PC-9 (cell line): Measurements from ENCODE around the gene TDRD7. TPM values are rescaled to one million over a fixed set of nuclear protein-coding genes. Genes with fewer than 3 reads are reported as not detected.

ENCODE experiments used
- BruUV-seq: library from RNA; stranded (reverse); fragments of 400-500 nt; replicated peaks from 2 replicates; lab custom pipeline; 2021; lab: Mats Ljungman, UMichigan
- CTCF ChIA-PET: fragments of 300-600 bp; sonication (Branson Sonifier 250); formaldehyde crosslinking; loops from one replicate; lab custom pipeline; 2022; ENCODE audit warnings: antibody characterized with exemption; lab: Charles Lee
- POLR2A ChIA-PET: fragments of 300-600 bp; sonication (Branson Sonifier 250); formaldehyde crosslinking; loops from one replicate; lab custom pipeline; 2022; ENCODE audit warnings: antibody characterized with exemption; ENCODE audit not compliant: unreplicated experiment; lab: Charles Lee
- DNase-seq, 2 experiments: peaks; one replicate each; pipeline versions ENCODE4 v3.0.0 to v3.0.0-alpha.2; 2015 to 2022; ENCODE audit warnings: mixed read lengths in 1 of 2
- H2AFZ ChIP-seq: fragments of 200-600 bp; sonication (generic); 2 replicates; pipeline ENCODE4 v1.8.1; 2017; ENCODE audit warnings: antibody characterized with exemption
- H3F3A ChIP-seq: fragments of 200-600 bp; sonication (generic); 2 replicates; pipeline ENCODE4 v1.8.1; 2017; ENCODE audit warnings: antibody characterized with exemption, mild to moderate bottlenecking, low read depth; ENCODE audit not compliant: insufficient read depth
- H3K27ac ChIP-seq: fragments of 200-600 bp; sonication (generic); 2 replicates; pipeline ENCODE4 v1.6.1; 2016; ENCODE audit warnings: mixed run types
- H3K27me3 ChIP-seq: fragments of 200-600 bp; sonication (generic); 2 replicates; pipeline ENCODE4 v1.6.1; 2016; ENCODE audit warnings: low read depth, mixed run types; ENCODE audit not compliant: insufficient read depth
- H3K36me3 ChIP-seq: fragments of 200-600 bp; sonication (generic); 2 replicates; pipeline ENCODE4 v1.6.1; 2016; ENCODE audit warnings: low read depth, mixed run types
- H3K4me1 ChIP-seq: fragments of 200-600 bp; sonication (generic); replicated peaks from 2 replicates; pipeline ENCODE4 v1.6.1; 2016; ENCODE audit warnings: mixed run types; ENCODE audit not compliant: insufficient read depth
- H3K4me2 ChIP-seq: fragments of 200-600 bp; sonication (generic); 2 replicates; pipeline ENCODE4 v1.6.1; 2017; ENCODE audit warnings: mixed run types
- H3K4me3 ChIP-seq: fragments of 200-600 bp; sonication (generic); 2 replicates; pipeline ENCODE4 v1.6.1; 2016; ENCODE audit warnings: mixed run types
- H3K79me2 ChIP-seq: fragments of 200-600 bp; sonication (generic); 2 replicates; pipeline ENCODE4 v1.6.1; 2017; ENCODE audit warnings: low read depth, mixed run types
- H3K9me2 ChIP-seq: fragments of 200-600 bp; sonication (generic); 2 replicates; pipeline ENCODE4 v1.8.1; 2017; ENCODE audit warnings: mild to moderate bottlenecking; ENCODE audit not compliant: insufficient read depth
- H3K9me3 ChIP-seq: fragments of 200-600 bp; sonication (generic); 2 replicates; pipeline ENCODE4 v1.8.1; 2016; ENCODE audit warnings: low read depth; ENCODE audit not compliant: insufficient read depth
- H4K20me1 ChIP-seq: fragments of 200-600 bp; sonication (generic); 2 replicates; pipeline ENCODE4 v1.8.1; 2017; ENCODE audit not compliant: insufficient read depth
- CTCF ChIP-seq: fragments of 200-600 bp; sonication (generic); conservative IDR thresholded peaks from 2 replicates; pipeline ENCODE4 v1.6.1; 2017; ENCODE audit warnings: mixed run types, antibody characterized with exemption, mild to moderate bottlenecking, moderate library complexity
- EZH2 ChIP-seq: fragments of 200-600 bp; sonication (generic); IDR thresholded peaks from 2 replicates; pipeline ENCODE4 v1.8.0; 2017; ENCODE audit warnings: antibody characterized with exemption, low read depth
- intact Hi-C: fragments of 100-400 bp; cut with micrococcal nuclease; formaldehyde crosslinking; loops from one replicate; pipeline ENCODE4 v1.10.0; 2022; ENCODE audit not compliant: unreplicated experiment
- total RNA-seq: library from RNA; stranded (reverse); gene quantifications from 2 replicates; pipeline ENCODE4 v1.2.3, GENCODE V29; 2021

Gene TDRD7
- total RNA-seq, 1 experiment from 2014 or later: 14.2 TPM

DNA sequence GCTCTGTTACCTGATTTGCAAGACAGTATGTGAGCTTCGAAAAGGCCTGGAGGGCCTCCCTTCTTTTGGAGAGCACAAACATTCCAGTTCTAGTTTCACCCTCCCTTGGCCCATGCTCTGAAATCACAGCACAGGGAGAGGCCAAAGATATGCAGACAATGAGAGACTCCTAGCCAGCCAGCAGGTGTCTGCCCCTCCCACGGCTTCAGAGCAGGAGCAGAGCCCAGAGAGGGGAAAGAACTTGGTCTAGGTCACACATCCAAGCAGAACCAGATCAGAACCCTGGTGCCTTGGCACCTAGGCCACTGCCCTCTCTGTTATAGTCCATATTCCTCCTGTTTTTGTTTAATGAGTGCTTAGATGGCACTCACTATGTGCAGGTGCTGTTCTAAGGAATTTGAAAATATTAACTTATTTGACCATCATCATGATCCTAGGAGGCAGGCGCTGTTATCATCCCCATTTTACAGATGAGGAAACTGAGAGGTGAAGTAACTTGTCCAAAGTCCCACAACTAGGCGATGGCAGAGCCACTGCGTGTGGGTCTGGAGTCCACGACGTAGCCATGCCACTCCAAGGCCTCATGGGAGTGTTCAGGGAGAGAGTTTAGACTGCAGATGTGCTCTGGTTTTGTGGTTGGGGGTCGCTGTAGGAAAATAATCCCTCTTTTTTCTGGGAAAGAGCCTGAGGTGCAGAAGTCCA, 116.8 kb downstream of the TDRD7 start:
- H3K27ac ChIP-seq: peak overlapping the region; percentile 85
- no peaks in the 10 kb centered on the region for H4K20me1 ChIP-seq
- H3K27me3 ChIP-seq: no peaks in the 10 kb centered on the region
- H3K79me2 ChIP-seq: no peaks in the 10 kb centered on the region
- peak; percentile 58 to 71 for DNase-seq
- POLR2A ChIA-PET: interaction anchor here (0.6 to 1.6 kb wide), 3 partner anchors 10 to 447 kb away, joined by 3 to 7 read pairs (median 6); no protein-coding TSS in a partner anchor
- TSS peak; percentile 66 for BruUV-seq
- CTCF ChIA-PET: interaction anchor here (0.6 kb wide), 2 partner anchors 78 to 108 kb away, joined by 3 to 5 read pairs; no protein-coding TSS in a partner anchor
- TF ChIP-seq EZH2 (no peak), CTCF (no peak)
- no peaks in the 10 kb centered on the region for H3K9me2 ChIP-seq
- no peaks in the 10 kb centered on the region for H3K36me3 ChIP-seq
- no peaks in the 10 kb centered on the region for H3K9me3 ChIP-seq
- peak overlapping the region; percentile 45 for H2AFZ ChIP-seq
- no peak overlapping the region for H3K4me3 ChIP-seq
- peaks cover 61% of the 10 kb centered on the region for H3K4me1 ChIP-seq
- H3F3A ChIP-seq: peaks cover 32% of the 10 kb centered on the region
- intact Hi-C loops: loop anchor here (1.0 to 2.0 kb wide), 2 partner anchors 9 to 70 kb away; no protein-coding TSS in a partner anchor
- peak overlapping the region; percentile 50 for H3K4me2 ChIP-seq

DNA sequence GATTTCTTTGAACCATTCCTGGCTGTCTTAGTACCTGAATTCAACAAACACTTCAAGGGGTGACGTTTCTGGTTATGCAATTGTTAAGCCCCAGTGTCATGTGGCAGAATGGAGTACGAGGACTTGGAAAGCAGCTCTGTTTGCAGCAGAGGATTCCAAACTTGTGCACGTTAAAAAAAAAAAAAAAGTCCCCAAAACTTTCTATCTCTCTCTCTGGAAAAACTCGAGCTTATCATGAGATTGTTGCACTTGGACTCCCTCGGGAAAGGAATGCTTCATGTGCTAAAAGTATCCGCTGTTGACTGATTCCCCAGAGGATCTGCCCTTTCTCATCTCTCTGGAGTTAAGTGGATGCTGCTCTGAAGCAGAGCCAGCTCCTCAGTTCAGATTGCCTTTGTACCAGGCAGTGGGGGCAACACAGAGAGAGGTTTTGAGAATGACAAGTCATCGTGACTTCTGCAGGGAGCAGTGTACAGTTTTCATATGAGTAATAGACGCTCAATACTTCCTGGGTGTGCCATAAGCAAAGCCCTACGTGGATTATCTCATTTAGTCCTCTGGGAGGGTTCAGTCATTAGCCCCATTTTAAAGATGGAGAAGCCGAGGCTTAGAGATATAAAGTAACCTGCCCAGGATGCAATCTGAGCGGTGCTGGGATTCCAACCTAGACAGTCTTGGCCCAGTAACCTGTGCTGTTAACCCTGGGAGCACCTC, 117.6 kb downstream of the TDRD7 start:
- Histone ChIP-seq H3F3A (peaks cover 27% of the 10 kb centered on the region), H3K27ac (peak overlapping the region; percentile 85), H3K4me3 (no peak overlapping the region), H3K9me3 (no peaks in the 10 kb centered on the region), H4K20me1 (no peaks in the 10 kb centered on the region), H3K79me2 (no peaks in the 10 kb centered on the region), H3K36me3 (no peaks in the 10 kb centered on the region), H3K4me2 (peak overlapping the region; percentile 50), H3K9me2 (no peaks in the 10 kb centered on the region), H3K4me1 (peaks cover 54% of the 10 kb centered on the region), H3K27me3 (no peaks in the 10 kb centered on the region), H2AFZ (no peak overlapping the region)
- DNase-seq: peak; percentile 47 to 73
- ChIA-PET CTCF (interaction anchor here (0.6 kb wide), 2 partner anchors 77 to 86 kb away, joined by 3 to 4 read pairs; no protein-coding TSS in a partner anchor), POLR2A (interaction anchor here (0.7 kb wide), 1 partner anchor 27 kb away, joined by 14 read pairs; no protein-coding TSS in a partner anchor)
- no peak for TF ChIP-seq CTCF
- TF ChIP-seq EZH2: no peak
- TSS peak; percentile 86 for BruUV-seq
- intact Hi-C loops: loop anchor here (1.0 to 2.0 kb wide), 2 partner anchors 10 to 69 kb away; no protein-coding TSS in a partner anchor

GRCh38 chr9:97531888-97532376, 120.0 kb downstream of the TDRD7 start:
- Histone ChIP-seq H3K4me1 (peaks cover 32% of the 10 kb centered on the region), H3K9me2 (no peaks in the 10 kb centered on the region), H2AFZ (no peak overlapping the region), H3K4me3 (no peak overlapping the region), H3K27ac (no peak overlapping the region), H3K9me3 (no peaks in the 10 kb centered on the region), H3F3A (peaks cover 8% of the 10 kb centered on the region; the same call in 1 of the 2 replicates), H3K79me2 (no peaks in the 10 kb centered on the region), H3K4me2 (no peak overlapping the region), H3K27me3 (no peaks in the 10 kb centered on the region), H4K20me1 (no peaks in the 10 kb centered on the region), H3K36me3 (no peaks in the 10 kb centered on the region)
- intact Hi-C loops: no loop called here
- no TSS peak for BruUV-seq
- TF ChIP-seq EZH2 (no peak), CTCF (no peak)
- no peak for DNase-seq
- ChIA-PET CTCF (no interaction called here), POLR2A (no interaction called here)
